Heart left ventricle (tissue), 16 donors: ENCODE data around the gene SULT4A1. TPM values are rescaled to one million over a fixed set of nuclear protein-coding genes. Genes with fewer than 3 reads are reported as not detected.
A peak's percentile ranks its signal among the peaks of the same experiment; 100 is the strongest.

ENCODE experiments used
- ATAC-seq, 4 donors: fragments of 200-7000 bp; cut with Tn5 transposase; one replicate each; pipeline ENCODE4 v1.9.1; 2020 to 2022; ENCODE audit warnings: moderate library complexity in 4 of 4, mild to moderate bottlenecking in 3 of 4, moderate number of reproducible peaks in 1 of 4
- DNase-seq, 5 donors: peaks; one replicate each; pipeline ENCODE4 v3.0.0-alpha.2; 2020
- H3K27ac ChIP-seq, 12 donors: fragments of 200-600 bp; sonication (generic) in 4 of 12; one replicate each; pipeline versions ENCODE4 v1.5.0 to v1.8.0; 2016 to 2022; ENCODE audit warnings: mild to moderate bottlenecking in 2 of 12
- H3K27me3 ChIP-seq, 9 donors: fragments of 200-600 bp; sonication (generic) in 2 of 9; one replicate each; pipeline versions ENCODE4 v1.5.1 to v1.8.0; 2016 to 2022; ENCODE audit warnings: mild to moderate bottlenecking in 3 of 9
- H3K36me3 ChIP-seq, 9 donors: fragments of 200-600 bp; sonication (generic) in 2 of 9; one replicate each; pipeline versions ENCODE4 v1.5.0 to v1.8.0; 2018 to 2022; ENCODE audit warnings: mild to moderate bottlenecking in 2 of 9
- H3K4me1 ChIP-seq, 12 donors: fragments of 200-600 bp; sonication (generic) in 4 of 12; one replicate each; pipeline versions ENCODE4 v1.5.0 to v1.8.0; 2016 to 2022; ENCODE audit warnings: mild to moderate bottlenecking in 3 of 12
- H3K4me3 ChIP-seq, 12 donors: fragments of 200-600 bp; sonication (generic) in 4 of 12; one replicate each; pipeline versions ENCODE4 v1.5.0 to v1.8.0; 2017 to 2022; ENCODE audit warnings: mild to moderate bottlenecking in 9 of 12, moderate library complexity in 4 of 12
- H3K9me3 ChIP-seq, 12 donors: fragments of 200-600 bp; sonication (generic) in 4 of 12; one replicate each; pipeline versions ENCODE4 v1.5.0 to v1.8.0; 2016 to 2022; ENCODE audit warnings: mild to moderate bottlenecking in 1 of 12
- POLR2A ChIP-seq, 2 donors: fragments of 450-650 bp; IDR thresholded peaks; one replicate each; pipeline ENCODE4 v1.6.1; 2017; ENCODE audit warnings: antibody characterized with exemption in 2 of 2, mild to moderate bottlenecking in 2 of 2, moderate library complexity in 2 of 2
- WGBS, 4 donors: extraction: QIAGEN DNeasy Blood & Tissue Kit in 2 of 4; methylation state at CpG; one replicate each; pipeline versions ENCODE4 v1.1.5 to v1.1.7; 2013 to 2018; 5-methylcytosine and 5-hydroxymethylcytosine counted together
- intact Hi-C, 10 donors: fragments of 100-400 bp; cut with DNase I; formaldehyde crosslinking; loops; one replicate each; pipeline versions ENCODE4 v1.11.1 to v1.14.2; 2022
- polyA plus RNA-seq, 2 donors: library from polyadenylated mRNA; stranded (reverse); fragments of 200-250 nt; gene quantifications; one replicate each; pipeline ENCODE4 v1.2.3, GENCODE V29; 2013
- total RNA-seq, 9 donors: library from RNA; depleted of rRNA in 2 of 9; stranded (reverse); fragments of >200 nt in 2 of 9; fragmentation: NEBNext Ultra II Directional in 3 of 9; extraction: Animal tissue kit (Norgen Biotek cat#: 25700) in 3 of 9; gene quantifications; one replicate each; pipeline versions ENCODE4 v1.1.0 to v1.2.4, GENCODE V29; 2016 to 2023
- TF ChIP-seq, protein P1 (sequence below), 12 donors: fragments of 200-600 bp; sonication (generic) in 4 of 12; IDR thresholded peaks; one replicate each; pipeline versions ENCODE4 v1.5.0 to v1.8.0; 2018 to 2022; ENCODE audit warnings: antibody characterized with exemption in 12 of 12, mild to moderate bottlenecking in 5 of 12
- donor health status: ischemic (EF 13 %, LVEDD 7.1; RV severe dilation, severe dysfunction).
- donor health status: healthy with polysubstance abuse.
- donor health status: DM: no; HTN: yes; CAD: no.
- donor health status: DM: no; HTN: no; CAD: no.
- donor health status: ischemic (EF 25% LVEDD 6.9; RV normal size, moderate dysfunction).
- donor health status: ischemic (EF 25% LVEDD 5.7; RV mildly dilated, moderate dysfunction).
- donor health status: healthy.
- donor health status: DM: yes; HTN: yes; CAD: no.
- donor health status: ischemic (EF 35%, LVEDD 5.7; RV mildly dilated, moderate dysfunction).
- donor health status: nonischemic (EF 11% LVEDD 7.7; RV severe dilation, severe dysfunction).
- donor health status: DM: yes; HTN: yes; CAD: no.
- donor health status: PGD.
- donor health status: ischemic (EF 29% LVEDD 5.4; RV normal size, mild dysfunction).
- donor health status: nonischemic (EF 23%, LVEDD 6.1; RV moderate dilation, normal function).

SULT4A1 gene
- total and polyA plus RNA-seq, 11 donors: 0.07 to 0.92 (median 0.21) TPM; not detected in 6

DNA sequence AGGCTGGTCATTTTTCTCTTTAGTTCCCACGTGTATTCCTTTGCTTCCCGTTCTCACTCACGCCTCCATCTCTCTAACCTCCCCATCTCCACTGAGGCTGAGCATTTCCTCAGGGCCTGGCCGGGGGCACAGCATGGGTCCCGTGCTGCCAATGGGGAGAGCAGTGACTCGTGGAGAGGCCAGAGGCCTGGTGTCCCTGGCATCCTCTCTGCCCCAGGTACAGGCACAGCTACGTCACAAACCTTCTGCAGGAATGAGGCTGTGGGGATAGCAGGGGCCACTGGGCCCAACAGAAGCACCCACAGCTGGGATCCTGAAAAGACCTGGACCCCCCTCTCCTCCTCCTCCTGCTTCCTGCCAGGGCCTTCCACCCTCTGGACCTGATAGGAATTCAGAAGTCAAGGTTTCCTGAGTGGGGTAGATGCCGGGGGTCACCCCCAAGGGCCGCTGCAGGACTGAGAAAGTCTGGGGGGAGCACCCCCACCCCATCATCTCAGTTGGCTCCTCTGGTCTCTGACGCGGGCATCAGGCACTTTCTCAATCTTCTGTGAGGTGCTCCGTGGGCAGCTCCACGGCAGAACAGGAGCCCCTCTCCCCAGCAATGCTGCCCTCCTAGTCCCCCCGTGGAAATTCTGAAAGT, 17.7 kb upstream of the SULT4A1 start:
- Histone ChIP-seq H3K4me3 (no peak overlapping the region), H3K36me3 (no peaks in the 10 kb centered on the region), H3K27me3 (peaks cover 0 to 45% (median 0%) of the 10 kb centered on the region in 9 donors), H3K4me1 (no peaks in the 10 kb centered on the region), H3K9me3 (no peaks in the 10 kb centered on the region), H3K27ac (no peak overlapping the region)
- intact Hi-C loops: loop anchor here in 4 of 10 donors (5.0 to 10.0 kb wide), 3 partner anchors 493 to 605 kb away; no protein-coding TSS in a partner anchor
- 73 to 80% (median 76%) methylated on average over 10 to 14 of the region's 14 CpGs for WGBS, 4 donors
- no peak for TF ChIP-seq POLR2A (IDR thresholded peaks at IDR 0.05)
- TF ChIP-seq, protein P1, sequence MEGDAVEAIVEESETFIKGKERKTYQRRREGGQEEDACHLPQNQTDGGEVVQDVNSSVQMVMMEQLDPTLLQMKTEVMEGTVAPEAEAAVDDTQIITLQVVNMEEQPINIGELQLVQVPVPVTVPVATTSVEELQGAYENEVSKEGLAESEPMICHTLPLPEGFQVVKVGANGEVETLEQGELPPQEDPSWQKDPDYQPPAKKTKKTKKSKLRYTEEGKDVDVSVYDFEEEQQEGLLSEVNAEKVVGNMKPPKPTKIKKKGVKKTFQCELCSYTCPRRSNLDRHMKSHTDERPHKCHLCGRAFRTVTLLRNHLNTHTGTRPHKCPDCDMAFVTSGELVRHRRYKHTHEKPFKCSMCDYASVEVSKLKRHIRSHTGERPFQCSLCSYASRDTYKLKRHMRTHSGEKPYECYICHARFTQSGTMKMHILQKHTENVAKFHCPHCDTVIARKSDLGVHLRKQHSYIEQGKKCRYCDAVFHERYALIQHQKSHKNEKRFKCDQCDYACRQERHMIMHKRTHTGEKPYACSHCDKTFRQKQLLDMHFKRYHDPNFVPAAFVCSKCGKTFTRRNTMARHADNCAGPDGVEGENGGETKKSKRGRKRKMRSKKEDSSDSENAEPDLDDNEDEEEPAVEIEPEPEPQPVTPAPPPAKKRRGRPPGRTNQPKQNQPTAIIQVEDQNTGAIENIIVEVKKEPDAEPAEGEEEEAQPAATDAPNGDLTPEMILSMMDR (IDR thresholded peaks at IDR 0.05): no peak
- DNase-seq (no peak), ATAC-seq (no peak)

DNA sequence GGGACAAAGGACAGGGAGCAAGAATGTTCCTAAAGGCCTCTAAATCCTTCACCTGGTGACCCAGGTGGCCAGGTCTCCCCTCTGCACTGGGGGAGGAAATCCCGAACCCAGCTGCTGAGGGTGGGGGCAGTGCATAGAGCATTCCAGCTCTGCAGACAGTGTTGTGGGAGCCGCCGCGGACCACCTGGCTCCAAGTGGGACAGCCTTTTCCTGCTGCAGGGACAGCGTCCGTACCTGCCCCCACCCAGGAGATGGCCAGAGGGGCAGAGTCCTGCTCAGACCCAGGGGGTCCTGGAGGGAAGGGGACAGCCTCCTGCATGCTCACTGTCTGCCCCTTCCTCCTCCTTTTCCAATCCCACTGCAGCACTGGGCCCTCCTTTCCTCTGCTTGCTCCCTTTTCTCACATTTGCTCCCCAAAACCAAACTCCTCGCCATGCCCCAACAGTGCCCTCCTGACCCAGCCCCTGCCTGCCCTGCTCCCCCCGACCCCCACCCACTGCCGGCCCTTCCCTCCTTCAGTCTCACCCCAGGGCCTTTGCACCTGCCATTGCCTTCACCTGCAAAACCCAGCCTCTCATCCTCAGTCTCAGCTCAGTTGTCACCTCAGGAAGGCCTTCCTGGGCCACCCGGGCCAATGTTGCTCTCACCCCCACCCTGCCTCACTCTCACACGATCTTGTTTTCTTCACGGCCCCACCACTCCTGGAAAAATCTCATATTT, 16.7 kb upstream of the SULT4A1 start:
- DNase-seq: no peak
- Histone ChIP-seq H3K27ac (no peak overlapping the region), H3K27me3 (peaks cover 0 to 55% (median 0%) of the 10 kb centered on the region in 9 donors), H3K36me3 (no peaks in the 10 kb centered on the region), H3K4me1 (no peaks in the 10 kb centered on the region), H3K9me3 (no peaks in the 10 kb centered on the region), H3K4me3 (no peak overlapping the region)
- intact Hi-C loops: no loop called here
- ATAC-seq: no peak
- WGBS, 4 donors: 66 to 73% (median 69%) methylated on average over 6 to 12 of the region's 12 CpGs
- TF ChIP-seq, protein P1 (IDR thresholded peaks at IDR 0.05): no peak
- TF ChIP-seq POLR2A (IDR thresholded peaks at IDR 0.05): no peak

DNA sequence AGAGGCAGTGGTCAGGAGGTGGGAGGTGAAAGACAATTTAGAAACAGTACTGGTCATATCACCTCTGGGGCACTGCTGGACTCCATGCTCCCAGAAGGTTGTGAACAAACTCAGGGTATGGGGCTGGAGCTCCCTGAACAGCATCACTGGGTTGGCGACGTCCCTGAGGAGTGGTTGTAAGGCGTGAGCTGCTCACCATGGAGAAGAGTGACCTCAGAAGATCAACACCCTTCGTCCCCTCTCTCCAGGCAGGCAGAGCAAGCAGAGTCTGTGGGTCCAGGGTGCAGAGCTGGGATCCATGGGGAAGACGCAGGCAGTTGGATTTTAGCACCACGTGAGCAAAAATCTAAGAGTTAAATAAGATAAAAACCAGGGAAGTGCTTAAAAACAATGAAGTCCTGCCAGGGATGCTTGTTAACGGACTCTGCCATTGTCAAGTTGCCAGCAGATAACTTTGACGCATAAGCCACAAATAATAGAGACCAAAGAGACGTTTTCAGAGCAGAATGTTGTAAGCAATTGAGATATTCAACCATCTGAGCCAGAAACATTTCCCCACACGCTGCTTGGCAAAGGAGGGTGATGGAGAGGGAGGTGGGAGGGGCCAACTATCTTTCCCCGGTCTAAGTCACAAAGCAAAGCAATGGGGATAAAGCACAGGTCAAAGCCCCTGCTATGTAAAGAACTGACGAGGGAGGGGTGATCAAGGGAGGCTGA, 15.9 kb upstream of the SULT4A1 start:
- Histone ChIP-seq H3K9me3 (no peaks in the 10 kb centered on the region), H3K4me1 (no peaks in the 10 kb centered on the region), H3K36me3 (no peaks in the 10 kb centered on the region), H3K27me3 (peaks cover 0 to 60% (median 0%) of the 10 kb centered on the region in 9 donors), H3K4me3 (no peak overlapping the region), H3K27ac (no peak overlapping the region)
- WGBS, 4 donors: 35 to 45% (median 40%) methylated on average over 12 of the region's 12 CpGs
- DNase-seq (no peak), ATAC-seq (peak in 1 of 4 donors; percentile 25)
- TF ChIP-seq, protein P1 (IDR thresholded peaks at IDR 0.05): no peak
- no peak for TF ChIP-seq POLR2A (IDR thresholded peaks at IDR 0.05)
- intact Hi-C loops: no loop called here
